ENCODE results near the gene DUSP28. TPM values are rescaled to one million over a fixed set of nuclear protein-coding genes. Genes with fewer than 3 reads are reported as not detected.

DUSP28 gene
- polyA plus RNA-seq, 1 experiment = 6.1 TPM

DNA sequence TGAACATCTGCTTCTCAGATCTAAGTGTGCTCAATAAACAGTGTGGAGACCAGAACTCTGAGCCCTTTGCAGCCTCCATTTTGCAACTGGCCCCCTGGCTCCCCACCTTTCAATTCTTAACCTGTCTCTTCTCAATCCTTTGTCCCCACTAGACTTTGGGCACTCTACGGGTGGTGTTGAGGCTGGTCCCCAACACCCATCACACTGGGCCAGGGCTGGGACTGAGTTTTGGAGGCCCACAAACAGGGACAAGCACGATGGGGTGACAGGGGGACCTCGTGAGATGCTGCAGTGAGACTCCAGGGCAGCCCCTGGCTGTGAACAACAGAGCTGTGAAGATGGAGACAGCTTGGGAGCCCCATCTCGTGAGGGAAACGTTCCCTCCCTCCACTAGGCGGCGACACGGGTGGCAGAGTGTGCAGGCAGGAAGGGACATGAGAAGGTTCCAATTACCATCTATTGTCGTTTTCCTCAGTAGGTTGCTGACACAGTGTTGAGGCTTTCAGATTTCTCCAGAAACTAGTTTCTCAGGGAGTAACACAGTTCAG lies 3.5 kb upstream of the DUSP28 start:
- ChIA-PET POLR2A (no interaction called here), CTCF (interaction anchor here (1.1 to 3.8 kb wide), 2 partner anchors 9 to 42 kb away, joined by 7 to 17 read pairs; no protein-coding TSS in a partner anchor)
- Histone ChIP-seq H3K4me3 (ENCODE audit: low read depth, low read length) (no peak overlapping the region), H3K27ac (ENCODE audit: low read depth, low read length) (no peak overlapping the region), H3K27me3 (ENCODE audit: control insufficient read depth, insufficient read depth, low read length) (no peaks in the 10 kb centered on the region), H3K9me3 (ENCODE audit: control insufficient read depth, insufficient read depth, low read length) (no peaks in the 10 kb centered on the region; the same call in none of the 2 replicates)
- no peak for DNase-seq (ENCODE audit: low read depth, low spot score)
- TF ChIP-seq, protein P1, sequence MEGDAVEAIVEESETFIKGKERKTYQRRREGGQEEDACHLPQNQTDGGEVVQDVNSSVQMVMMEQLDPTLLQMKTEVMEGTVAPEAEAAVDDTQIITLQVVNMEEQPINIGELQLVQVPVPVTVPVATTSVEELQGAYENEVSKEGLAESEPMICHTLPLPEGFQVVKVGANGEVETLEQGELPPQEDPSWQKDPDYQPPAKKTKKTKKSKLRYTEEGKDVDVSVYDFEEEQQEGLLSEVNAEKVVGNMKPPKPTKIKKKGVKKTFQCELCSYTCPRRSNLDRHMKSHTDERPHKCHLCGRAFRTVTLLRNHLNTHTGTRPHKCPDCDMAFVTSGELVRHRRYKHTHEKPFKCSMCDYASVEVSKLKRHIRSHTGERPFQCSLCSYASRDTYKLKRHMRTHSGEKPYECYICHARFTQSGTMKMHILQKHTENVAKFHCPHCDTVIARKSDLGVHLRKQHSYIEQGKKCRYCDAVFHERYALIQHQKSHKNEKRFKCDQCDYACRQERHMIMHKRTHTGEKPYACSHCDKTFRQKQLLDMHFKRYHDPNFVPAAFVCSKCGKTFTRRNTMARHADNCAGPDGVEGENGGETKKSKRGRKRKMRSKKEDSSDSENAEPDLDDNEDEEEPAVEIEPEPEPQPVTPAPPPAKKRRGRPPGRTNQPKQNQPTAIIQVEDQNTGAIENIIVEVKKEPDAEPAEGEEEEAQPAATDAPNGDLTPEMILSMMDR (IDR thresholded peaks at IDR 0.05; ENCODE audit: low read depth, low read length) = peak; percentile 49

- H3K4me3 ChIP-seq (ENCODE audit: low read depth, low read length) = peak overlapping the region; percentile 55
- CTCF ChIA-PET = interaction anchor here (1.1 to 3.8 kb wide), 2 partner anchors 9 to 43 kb away, joined by 7 to 17 read pairs; no protein-coding TSS in a partner anchor
- DNase-seq (ENCODE audit: low read depth, low spot score) = no peak
- no peaks in the 10 kb centered on the region; the same call in 1 of the 2 replicates for H3K9me3 ChIP-seq (ENCODE audit: control insufficient read depth, insufficient read depth, low read length)
- H3K27ac ChIP-seq (ENCODE audit: low read depth, low read length) = no peak overlapping the region
- TF ChIP-seq, protein P1 (IDR thresholded peaks at IDR 0.05; ENCODE audit: low read depth, low read length) = no peak
- POLR2A ChIA-PET = no interaction called here
- H3K27me3 ChIP-seq (ENCODE audit: control insufficient read depth, insufficient read depth, low read length) = no peaks in the 10 kb centered on the region
These were observed 2.9 kb upstream of the DUSP28 start for GRCh38 chr2:240557101-240557751.

DNA sequence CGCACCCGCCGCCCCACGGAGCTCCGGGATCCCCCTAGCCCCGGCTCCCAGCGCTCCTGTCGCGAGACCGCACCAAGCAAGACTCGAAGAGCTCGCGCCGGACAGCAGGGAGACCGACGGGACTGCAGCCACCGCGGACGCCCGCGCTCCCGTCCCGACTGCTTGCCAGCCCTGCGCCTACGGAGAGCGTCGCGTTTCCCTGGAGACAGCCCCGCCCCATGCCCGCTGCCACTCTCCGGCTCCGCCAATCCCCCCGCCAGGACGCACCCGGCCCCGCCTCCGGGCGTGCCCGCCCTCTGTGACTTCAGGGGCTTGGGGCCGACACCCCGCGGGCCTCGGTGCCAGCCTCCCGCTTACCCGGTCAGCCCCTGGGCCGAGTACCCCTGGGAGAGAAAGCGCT lies 2.3 kb upstream of the DUSP28 start, which contains the start of gene ANKMY1:
TSS of gene ANKMY1 (minus strand) at position 181 of the 400 bp plus-strand sequence. CDS start 653 bp downstream, outside the sequence.
- POLR2A ChIA-PET = no interaction called here
- no peaks in the 10 kb centered on the region for H3K27me3 ChIP-seq (ENCODE audit: control insufficient read depth, insufficient read depth, low read length)
- CTCF ChIA-PET = interaction anchor here (3.8 kb wide), 1 partner anchor 44 kb away, joined by 17 read pairs; no protein-coding TSS in a partner anchor
- peak within 1 kb of the TSS; percentile 55 for H3K4me3 ChIP-seq (ENCODE audit: low read depth, low read length)
- DNase-seq (ENCODE audit: low read depth, low spot score) = no peak
- no peaks in the 10 kb centered on the region; the same call in 1 of the 2 replicates for H3K9me3 ChIP-seq (ENCODE audit: control insufficient read depth, insufficient read depth, low read length)
- no peak within 1 kb of the TSS for H3K27ac ChIP-seq (ENCODE audit: low read depth, low read length)
- TF ChIP-seq, protein P1 (IDR thresholded peaks at IDR 0.05; ENCODE audit: low read depth, low read length) = no peak

GRCh38 chr2:240558236-240558761 lies 1.9 kb upstream of the DUSP28 start:
- H3K27me3 ChIP-seq (ENCODE audit: control insufficient read depth, insufficient read depth, low read length) = no peaks in the 10 kb centered on the region
- DNase-seq (ENCODE audit: low read depth, low spot score) = no peak
- POLR2A ChIA-PET = no interaction called here
- TF ChIP-seq, protein P1 (IDR thresholded peaks at IDR 0.05; ENCODE audit: low read depth, low read length) = no peak
- no peak overlapping the region for H3K27ac ChIP-seq (ENCODE audit: low read depth, low read length)
- peak overlapping the region; percentile 55 for H3K4me3 ChIP-seq (ENCODE audit: low read depth, low read length)
- CTCF ChIA-PET = interaction anchor here (3.8 kb wide), 1 partner anchor 44 kb away, joined by 17 read pairs; no protein-coding TSS in a partner anchor
- no peaks in the 10 kb centered on the region; the same call in 1 of the 2 replicates for H3K9me3 ChIP-seq (ENCODE audit: control insufficient read depth, insufficient read depth, low read length)

DNA sequence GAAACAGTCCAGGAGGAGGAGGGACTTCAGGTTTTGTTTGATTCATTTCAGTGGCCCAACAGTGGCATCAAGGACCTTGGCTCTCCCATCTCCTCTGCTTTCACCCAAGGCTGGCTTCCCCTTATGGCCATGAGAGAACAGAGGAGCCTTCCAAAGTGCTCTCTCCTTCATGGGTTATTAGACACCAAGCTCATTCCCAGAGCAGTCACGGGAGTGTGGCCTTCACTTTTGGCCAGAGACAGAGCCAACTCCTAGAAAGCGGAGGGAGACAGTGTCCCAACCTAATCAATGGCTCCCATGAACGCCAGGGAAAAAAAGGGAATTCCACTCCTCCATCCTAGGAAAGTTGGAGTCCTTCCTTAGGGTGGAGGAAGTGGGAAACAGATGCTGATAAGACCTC lies 871 bp upstream of the DUSP28 start:
- Histone ChIP-seq H3K4me3 (ENCODE audit: low read depth, low read length) (no peak overlapping the region), H3K27ac (ENCODE audit: low read depth, low read length) (no peak overlapping the region), H3K9me3 (ENCODE audit: control insufficient read depth, insufficient read depth, low read length) (no peaks in the 10 kb centered on the region; the same call in 1 of the 2 replicates), H3K27me3 (ENCODE audit: control insufficient read depth, insufficient read depth, low read length) (no peaks in the 10 kb centered on the region)
- no peak for DNase-seq (ENCODE audit: low read depth, low spot score)
- CTCF ChIA-PET = interaction anchor here (1.3 to 3.8 kb wide), 2 partner anchors 8 to 45 kb away, joined by 4 to 17 read pairs; no protein-coding TSS in a partner anchor
- TF ChIP-seq, protein P1 (IDR thresholded peaks at IDR 0.05; ENCODE audit: low read depth, low read length) = no peak
- POLR2A ChIA-PET = no interaction called here
